ENCODE results near the gene RANGAP1.

Gene RANGAP1

GRCh38 chr22:41256254-41257253, 29.4 kb downstream of the RANGAP1 start:
- DNase-seq = no peak

GRCh38 chr22:41254230-41254629, 31.8 kb downstream of the RANGAP1 start:
- DNase-seq = no peak

GRCh38 chr22:41252365-41252764, 33.6 kb downstream of the RANGAP1 start:
- DNase-seq = no peak

- DNase-seq = no peak
Measured at GRCh38 chr22:41250127-41250526, 35.9 kb downstream of the RANGAP1 start.

GRCh38 chr22:41249442-41249841, 36.5 kb downstream of the RANGAP1 start:
- no peak for DNase-seq

GRCh38 chr22:41248758-41249157, 37.2 kb downstream of the RANGAP1 start:
- DNase-seq = no peak

- DNase-seq = no peak
Measured at GRCh38 chr22:41248314-41248713, 37.7 kb downstream of the RANGAP1 start.

- no peak for DNase-seq
Measured at GRCh38 chr22:41247703-41248102, 38.3 kb downstream of the RANGAP1 start.

- no peak for DNase-seq
Measured at GRCh38 chr22:41245917-41246499, 40.0 kb downstream of the RANGAP1 start.

GRCh38 chr22:41243361-41243760, 42.6 kb downstream of the RANGAP1 start:
- no peak for DNase-seq

- no peak for DNase-seq
Measured at GRCh38 chr22:41242396-41243117, 43.4 kb downstream of the RANGAP1 start.

GRCh38 chr22:41241133-41241676, 44.8 kb downstream of the RANGAP1 start:
- DNase-seq = no peak

GRCh38 chr22:41240377-41241132, 45.4 kb downstream of the RANGAP1 start, which contains the start of gene CHADL:
CHADL (minus strand) TSS chr22:41240931; CDS start chr22:41240881, 50 bp downstream.
- no peak for DNase-seq

GRCh38 chr22:41239443-41240128, 46.4 kb downstream of the RANGAP1 start:
- no peak for DNase-seq

GRCh38 chr22:41238570-41239442, 47.2 kb downstream of the RANGAP1 start:
- no peak for DNase-seq

- no peak for DNase-seq
Measured at GRCh38 chr22:41237707-41238569, 48.0 kb downstream of the RANGAP1 start.

- no peak for DNase-seq
Measured at GRCh38 chr22:41237036-41237706, 48.8 kb downstream of the RANGAP1 start.

- DNase-seq = no peak
Measured at GRCh38 chr22:41234815-41235695, 50.9 kb downstream of the RANGAP1 start.

Data from NCI-H2081 treated with DMSO at 0.1 percent for 48 hours (cell line).